Spleen (tissue), 11 donors: ENCODE measurements around the gene FGD5. TPM values are rescaled to one million over a fixed set of nuclear protein-coding genes. Genes with fewer than 3 reads are reported as not detected.

Source experiments
- DNase-seq: peaks from one replicate; pipeline ENCODE4 v3.0.0-alpha.2; 2020
- H3K27ac ChIP-seq, 8 donors: fragments of 200-600 bp; sonication (generic) in 7 of 8; 1 replicate in 4 of 8; 2 replicates in 4 of 8; pipeline versions ENCODE4 v1.5.0 to v1.8.0; 2016 to 2021; ENCODE audit warnings: inconsistent platforms in 4 of 8, mild to moderate bottlenecking in 4 of 8, moderate library complexity in 1 of 8
- H3K27me3 ChIP-seq, 7 donors: fragments of 200-600 bp; sonication (generic) in 6 of 7; replicated peaks in 1 of 7; 1 replicate in 4 of 7; 2 replicates in 3 of 7; pipeline versions ENCODE4 v1.5.0 to v1.8.0; 2016 to 2021; ENCODE audit warnings: inconsistent platforms in 3 of 7, mild to moderate bottlenecking in 1 of 7
- H3K36me3 ChIP-seq, 6 donors: fragments of 200-600 bp; sonication (generic) in 5 of 6; 1 replicate in 4 of 6; 2 replicates in 2 of 6; pipeline versions ENCODE4 v1.5.0 to v1.8.0; 2016 to 2021; ENCODE audit warnings: inconsistent platforms in 2 of 6
- H3K4me1 ChIP-seq, 6 donors: fragments of 200-600 bp; sonication (generic) in 5 of 6; 1 replicate in 3 of 6; 2 replicates in 3 of 6; pipeline versions ENCODE4 v1.5.0 to v1.8.0; 2016 to 2021; ENCODE audit warnings: inconsistent platforms in 3 of 6
- H3K4me3 ChIP-seq, 8 donors: fragments of 200-600 bp; sonication (generic) in 7 of 8; 1 replicate in 4 of 8; 2 replicates in 4 of 8; pipeline versions ENCODE4 v1.5.0 to v1.8.0; 2016 to 2021; ENCODE audit warnings: inconsistent platforms in 4 of 8, mild to moderate bottlenecking in 4 of 8, moderate library complexity in 2 of 8
- H3K9me3 ChIP-seq, 8 donors: fragments of 200-600 bp; sonication (generic) in 7 of 8; 1 replicate in 4 of 8; 2 replicates in 4 of 8; pipeline versions ENCODE4 v1.5.0 to v1.8.0; 2016 to 2021; ENCODE audit warnings: inconsistent platforms in 4 of 8
- CTCF ChIP-seq, 11 experiments: fragments of 200-600 bp in 7 of 11; fragments of 450-650 bp in 4 of 11; sonication (generic) in 4 of 11; IDR thresholded peaks in 8 of 11; conservative IDR thresholded peaks in 3 of 11; 1 replicate in 7 of 11; 2 replicates in 4 of 11; pipeline versions ENCODE4 v1.4.0 to v1.8.0; 2016 to 2021; ENCODE audit warnings: antibody characterized with exemption in 11 of 11, inconsistent platforms in 4 of 11, mild to moderate bottlenecking in 1 of 11
- POLR2A ChIP-seq, 3 donors: fragments of 450-650 bp; IDR thresholded peaks; one replicate each; pipeline ENCODE4 v1.5.1; 2017; ENCODE audit warnings: antibody characterized with exemption in 3 of 3, mild to moderate bottlenecking in 1 of 3
- POLR2AphosphoS5 ChIP-seq, 3 donors: sonication (generic); formaldehyde crosslinking; IDR thresholded peaks; one replicate each; pipeline ENCODE4 v1.5.1; 2017; ENCODE audit warnings: antibody characterized with exemption in 3 of 3
- WGBS, 5 donors: extraction: QIAGEN DNeasy Blood & Tissue Kit in 3 of 5; methylation state at CpG; one replicate each; pipeline versions ENCODE4 v1.1.5 to v1.1.7; 2013 to 2018; 5-methylcytosine and 5-hydroxymethylcytosine counted together
- intact Hi-C: fragments of 100-400 bp; cut with DNase I; formaldehyde crosslinking; loops from one replicate; pipeline ENCODE4 v1.15.0; 2023; ENCODE audit warnings: low total_unique reads
- polyA plus RNA-seq, 3 donors: library from polyadenylated mRNA; stranded (reverse); fragments of 200-250 nt; gene quantifications; one replicate each; pipeline ENCODE4 v1.2.1, GENCODE V29; 2013
- total RNA-seq, 7 donors: library from RNA; depleted of rRNA in 3 of 7; stranded (reverse); fragments of >200 nt in 3 of 7; fragmentation: NEBNext Ultra II Directional in 4 of 7; extraction: Animal tissue kit (Norgen Biotek cat#: 25700) in 4 of 7; gene quantifications; one replicate each; pipeline versions ENCODE4 v1.1.0 to v1.2.1, GENCODE V29; 2016 to 2021
- donor health status: healthy with polysubstance abuse.
- donor health status: DM: no; HTN: no; CAD: no; lungs with moderate emphysema.
- donor health status: DM: no; HTN: no; CAD: no.
- donor health status: Bipolar disorder and iron deficiency.
- donor health status: healthy.
- donor health status: DM: no; HTN: no; CAD: no.
- donor health status: DM: yes; HTN: yes; CAD: no.

The FGD5 gene
- total and polyA plus RNA-seq, 10 donors, result 6.0 to 145 (median 63.8) TPM

GRCh38 chr3:14852058-14852594, 33.4 kb downstream of the FGD5 start:
- 83 to 93% (median 86%) methylated on average over 5 of the region's 5 CpGs for WGBS, 5 donors
- no peak overlapping the region for H3K4me3 ChIP-seq
- no peak for DNase-seq
- intact Hi-C loops, result no loop called here
- no peak overlapping the region for H3K27ac ChIP-seq
- no peaks in the 10 kb centered on the region for H3K36me3 ChIP-seq
- H3K9me3 ChIP-seq, result peaks cover 0 to 6% (median 0%) of the 10 kb centered on the region in 8 donors
- H3K27me3 ChIP-seq, result peaks cover 0 to 16% (median 0%) of the 10 kb centered on the region in 7 donors
- H3K4me1 ChIP-seq, result peaks cover 11 to 44% (median 26%) of the 10 kb centered on the region in 6 donors
- no peak for TF ChIP-seq POLR2AphosphoS5 (IDR thresholded peaks at IDR 0.05)

GRCh38 chr3:14852717-14853116, 34.0 kb downstream of the FGD5 start:
- no peak overlapping the region for H3K4me3 ChIP-seq
- H3K36me3 ChIP-seq, result no peaks in the 10 kb centered on the region
- H3K4me1 ChIP-seq, result peaks cover 9 to 38% (median 20%) of the 10 kb centered on the region in 6 donors
- H3K27ac ChIP-seq, result peak overlapping the region in 1 of 8 donors; percentile 34
- intact Hi-C loops, result no loop called here
- DNase-seq, result no peak
- TF ChIP-seq POLR2AphosphoS5 (IDR thresholded peaks at IDR 0.05) (peak in 1 of 3 donors; percentile 8), CTCF (IDR thresholded peaks at IDR 0.05 in 8 of 11, conservative IDR thresholded peaks at IDR 0.05 in 3 of 11) (no peak)
- peaks cover 0 to 12% (median 0%) of the 10 kb centered on the region in 7 donors for H3K27me3 ChIP-seq
- 61 to 74% (median 71%) methylated on average over 10 of the region's 10 CpGs for WGBS, 5 donors
- peaks cover 0 to 6% (median 0%) of the 10 kb centered on the region in 8 donors for H3K9me3 ChIP-seq

GRCh38 chr3:14853271-14853951, 34.6 kb downstream of the FGD5 start:
- Histone ChIP-seq H3K4me1 (peaks cover 2 to 31% (median 15%) of the 10 kb centered on the region in 6 donors), H3K36me3 (no peaks in the 10 kb centered on the region), H3K9me3 (peaks cover 0 to 6% (median 0%) of the 10 kb centered on the region in 8 donors), H3K27ac (peak overlapping the region in 1 of 8 donors; percentile 34), H3K4me3 (no peak overlapping the region), H3K27me3 (peaks cover 0 to 5% (median 0%) of the 10 kb centered on the region in 7 donors)
- 74 to 83% (median 78%) methylated on average over 15 of the region's 15 CpGs for WGBS, 5 donors
- DNase-seq, result no peak
- intact Hi-C loops, result no loop called here
- TF ChIP-seq CTCF (IDR thresholded peaks at IDR 0.05 in 8 of 11, conservative IDR thresholded peaks at IDR 0.05 in 3 of 11) (no peak), POLR2AphosphoS5 (IDR thresholded peaks at IDR 0.05) (no peak), POLR2A (IDR thresholded peaks at IDR 0.05) (no peak)

GRCh38 chr3:14857506-14857905, 38.7 kb downstream of the FGD5 start:
- Histone ChIP-seq H3K4me3 (no peak overlapping the region), H3K36me3 (no peaks in the 10 kb centered on the region), H3K27ac (no peak overlapping the region), H3K9me3 (peaks cover 0 to 6% (median 0%) of the 10 kb centered on the region in 8 donors), H3K27me3 (no peaks in the 10 kb centered on the region), H3K4me1 (peaks cover 9 to 35% (median 26%) of the 10 kb centered on the region in 6 donors)
- TF ChIP-seq CTCF (IDR thresholded peaks at IDR 0.05 in 8 of 11, conservative IDR thresholded peaks at IDR 0.05 in 3 of 11) (no peak), POLR2AphosphoS5 (IDR thresholded peaks at IDR 0.05) (no peak), POLR2A (IDR thresholded peaks at IDR 0.05) (no peak)
- 79 to 94% (median 86%) methylated on average over 3 of the region's 3 CpGs for WGBS, 5 donors
- intact Hi-C loops, result no loop called here
- no peak for DNase-seq
